ENCODE data around the gene FAM222A.

- TF ChIP-seq EZH2 (IDR thresholded peaks at IDR 0.05; ENCODE audit: insufficient read depth, poor library complexity, severe bottlenecking) (no peak), EZH2phosphoT487 (IDR thresholded peaks at IDR 0.05; ENCODE audit: insufficient read depth, low read depth) (no peak)
Observed at GRCh38 chr12:109804820-109805761, 91.5 kb downstream of the FAM222A start.

Data from GM23248 (cell line).